ENCODE measurements around the gene AKAP3. TPM values are rescaled to one million over a fixed set of nuclear protein-coding genes. Genes with fewer than 3 reads are reported as not detected.

The AKAP3 gene
- total and polyA plus RNA-seq, 2 donors (not counting 3 experiments of a cell fraction or from before 2014, with no cell fraction given): 0.18 to 0.62 TPM

DNA sequence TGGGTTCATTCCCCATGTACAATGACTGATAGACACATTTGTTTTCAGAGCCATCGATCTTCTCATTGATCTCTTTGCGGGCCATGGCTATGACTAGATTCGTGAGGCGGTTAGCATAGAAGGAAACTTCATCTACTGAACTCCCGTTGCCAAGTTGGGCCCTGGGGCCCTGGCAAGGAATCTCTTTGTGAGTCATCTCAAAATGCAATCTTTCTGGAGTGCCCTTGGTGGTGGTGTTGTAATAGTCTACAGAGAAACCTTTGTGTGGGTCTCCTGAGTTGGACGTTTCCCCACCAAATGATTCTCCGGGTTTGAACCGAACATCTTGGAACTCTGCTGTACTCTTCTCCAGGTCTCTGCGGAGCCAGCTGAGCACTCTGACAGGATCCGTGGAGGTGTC, 20.4 kb downstream of the AKAP3 start:
- ChIA-PET CTCF (no interaction called here), POLR2A (no interaction called here)
- Histone ChIP-seq H3K9me1 (replicated peaks; ENCODE audit: control insufficient read depth, extremely low read depth, insufficient read depth, low read length) (no peaks in the 10 kb centered on the region), H3K9me3 (replicated peaks; ENCODE audit: control insufficient read depth, insufficient read depth, low read length) (no peaks in the 10 kb centered on the region), H3K4me3 (replicated peaks in 1 of 3; ENCODE audit: insufficient read depth in 1 of 3, low read depth in 1 of 3, low read length in 3 of 3) (no peak overlapping the region), H3K27ac (ENCODE audit: insufficient read depth, low read depth, low read length) (no peak overlapping the region), H3K4me1 (ENCODE audit: control insufficient read depth, extremely low read depth, insufficient read depth, low read length) (no peaks in the 10 kb centered on the region), H3K4me2 (ENCODE audit: insufficient read depth, low read length) (no peak overlapping the region), H2AFZ (ENCODE audit: low read depth, low read length) (no peak overlapping the region), H4K20me1 (replicated peaks; ENCODE audit: control insufficient read depth, extremely low read depth, insufficient read depth, low read length) (no peaks in the 10 kb centered on the region), H3K79me2 (ENCODE audit: control insufficient read depth, insufficient read depth, low read length) (no peaks in the 10 kb centered on the region), H3K27me3 (ENCODE audit: control insufficient read depth in 2 of 2, insufficient read depth in 2 of 2, low read length in 2 of 2) (peaks cover 4 to 8% of the 10 kb centered on the region in 2 experiments), H3K9ac (replicated peaks; ENCODE audit: extremely low read depth, insufficient read depth, low read length) (no peak overlapping the region), H3K36me3 (ENCODE audit: control insufficient read depth in 2 of 2, extremely low read depth in 1 of 2, insufficient read depth in 2 of 2, low read length in 2 of 2) (no peaks in the 10 kb centered on the region)
- no peak for DNase-seq (ENCODE audit: low read depth, low spot score)
- BruUV-seq (replicated peaks): no TSS peak
- no peak for FAIRE-seq
- intact Hi-C loops (cut with micrococcal nuclease) (no loop called here), dilution Hi-C loops (cut with MboI; ENCODE audit: extremely low pct_ligation_motif_present, low sequenced_read_pairs) (no loop called here)
- TF ChIP-seq POLR2AphosphoS5 (IDR thresholded peaks at IDR 0.05; ENCODE audit: insufficient read depth, low read depth, low read length): no peak

DNA sequence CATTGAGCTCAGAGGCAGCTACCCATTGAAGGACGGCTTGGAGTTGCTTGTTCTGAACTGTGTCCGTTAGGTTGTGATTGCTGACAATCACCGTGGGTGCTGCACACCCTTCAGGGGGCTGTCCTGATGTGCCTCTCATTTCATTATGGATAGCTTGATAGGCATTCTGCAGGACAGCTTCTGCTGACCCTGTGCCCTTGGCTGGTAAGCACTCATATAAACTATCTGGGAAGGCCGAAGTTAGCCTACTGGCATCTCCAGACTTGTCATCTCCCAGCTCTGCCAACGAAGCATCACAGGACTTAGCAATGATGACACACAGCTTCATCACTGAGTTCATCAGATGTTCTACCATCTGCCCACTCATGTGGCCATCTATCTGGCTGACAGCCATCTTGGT, 22.3 kb downstream of the AKAP3 start:
- no peaks in the 10 kb centered on the region for H3K4me1 ChIP-seq (ENCODE audit: control insufficient read depth, extremely low read depth, insufficient read depth, low read length)
- no peak for FAIRE-seq
- H3K27me3 ChIP-seq (ENCODE audit: control insufficient read depth in 2 of 2, insufficient read depth in 2 of 2, low read length in 2 of 2): peaks cover 4 to 6% of the 10 kb centered on the region in 2 experiments
- TF ChIP-seq, protein P1, sequence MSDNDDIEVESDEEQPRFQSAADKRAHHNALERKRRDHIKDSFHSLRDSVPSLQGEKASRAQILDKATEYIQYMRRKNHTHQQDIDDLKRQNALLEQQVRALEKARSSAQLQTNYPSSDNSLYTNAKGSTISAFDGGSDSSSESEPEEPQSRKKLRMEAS (IDR thresholded peaks at IDR 0.05; ENCODE audit: insufficient read depth, insufficient read length): no peak
- TF ChIP-seq POLR2A (IDR thresholded peaks at IDR 0.05; ENCODE audit: low read depth, low read length): no peak
- no peak for TF ChIP-seq MYC (IDR thresholded peaks at IDR 0.05; ENCODE audit: low read depth, low read length)
- no peak for TF ChIP-seq GATA2 (IDR thresholded peaks at IDR 0.05; ENCODE audit: insufficient read depth, insufficient read length, low read depth, low read length)
- no peak for TF ChIP-seq EZH2 (IDR thresholded peaks at IDR 0.05; ENCODE audit: borderline replicate concordance, low read depth, low read length, severe bottlenecking)
- TF ChIP-seq, protein P2, sequence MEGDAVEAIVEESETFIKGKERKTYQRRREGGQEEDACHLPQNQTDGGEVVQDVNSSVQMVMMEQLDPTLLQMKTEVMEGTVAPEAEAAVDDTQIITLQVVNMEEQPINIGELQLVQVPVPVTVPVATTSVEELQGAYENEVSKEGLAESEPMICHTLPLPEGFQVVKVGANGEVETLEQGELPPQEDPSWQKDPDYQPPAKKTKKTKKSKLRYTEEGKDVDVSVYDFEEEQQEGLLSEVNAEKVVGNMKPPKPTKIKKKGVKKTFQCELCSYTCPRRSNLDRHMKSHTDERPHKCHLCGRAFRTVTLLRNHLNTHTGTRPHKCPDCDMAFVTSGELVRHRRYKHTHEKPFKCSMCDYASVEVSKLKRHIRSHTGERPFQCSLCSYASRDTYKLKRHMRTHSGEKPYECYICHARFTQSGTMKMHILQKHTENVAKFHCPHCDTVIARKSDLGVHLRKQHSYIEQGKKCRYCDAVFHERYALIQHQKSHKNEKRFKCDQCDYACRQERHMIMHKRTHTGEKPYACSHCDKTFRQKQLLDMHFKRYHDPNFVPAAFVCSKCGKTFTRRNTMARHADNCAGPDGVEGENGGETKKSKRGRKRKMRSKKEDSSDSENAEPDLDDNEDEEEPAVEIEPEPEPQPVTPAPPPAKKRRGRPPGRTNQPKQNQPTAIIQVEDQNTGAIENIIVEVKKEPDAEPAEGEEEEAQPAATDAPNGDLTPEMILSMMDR (IDR thresholded peaks at IDR 0.05; ENCODE audit: extremely low read depth in 1 of 2, insufficient read depth in 1 of 2, low read depth in 1 of 2, low read length in 2 of 2): no peak
- TF ChIP-seq POLR2AphosphoS5 (IDR thresholded peaks at IDR 0.05; ENCODE audit: insufficient read depth, low read depth, low read length): no peak
- TF ChIP-seq JUN (IDR thresholded peaks at IDR 0.05; ENCODE audit: borderline replicate concordance, insufficient read depth, insufficient read length, low read depth): no peak
- no peak for TF ChIP-seq FOS (IDR thresholded peaks at IDR 0.05; ENCODE audit: borderline replicate concordance, insufficient read depth, low read length)
- H3K36me3 ChIP-seq (ENCODE audit: control insufficient read depth in 2 of 2, extremely low read depth in 1 of 2, insufficient read depth in 2 of 2, low read length in 2 of 2): no peaks in the 10 kb centered on the region
- H2AFZ ChIP-seq (ENCODE audit: low read depth, low read length): no peak overlapping the region
- DNase-seq (ENCODE audit: low read depth, low spot score): no peak
- no peak overlapping the region for H3K9ac ChIP-seq (replicated peaks; ENCODE audit: extremely low read depth, insufficient read depth, low read length)
- H3K9me1 ChIP-seq (replicated peaks; ENCODE audit: control insufficient read depth, extremely low read depth, insufficient read depth, low read length): no peaks in the 10 kb centered on the region
- H3K4me2 ChIP-seq (ENCODE audit: insufficient read depth, low read length): no peak overlapping the region
- BruUV-seq (replicated peaks): no TSS peak
- ChIA-PET POLR2A (no interaction called here), CTCF (no interaction called here)
- intact Hi-C loops (cut with micrococcal nuclease) (no loop called here), dilution Hi-C loops (cut with MboI; ENCODE audit: extremely low pct_ligation_motif_present, low sequenced_read_pairs) (no loop called here)
- H3K27ac ChIP-seq (ENCODE audit: insufficient read depth, low read depth, low read length): no peak overlapping the region
- H3K9me3 ChIP-seq (replicated peaks; ENCODE audit: control insufficient read depth, insufficient read depth, low read length): no peaks in the 10 kb centered on the region
- no peaks in the 10 kb centered on the region for H3K79me2 ChIP-seq (ENCODE audit: control insufficient read depth, insufficient read depth, low read length)
- H4K20me1 ChIP-seq (replicated peaks; ENCODE audit: control insufficient read depth, extremely low read depth, insufficient read depth, low read length): no peaks in the 10 kb centered on the region
- no peak overlapping the region for H3K4me3 ChIP-seq (replicated peaks in 1 of 3; ENCODE audit: insufficient read depth in 1 of 3, low read depth in 1 of 3, low read length in 3 of 3)
